22Rv1 (cell line): Measurements from ENCODE around the gene LHX2.

ENCODE experiments used
- CTCF ChIP-seq: fragments of 450-650 bp; IDR thresholded peaks from 2 replicates; pipeline ENCODE4 v1.5.1; 2017; ENCODE audit warnings: mild to moderate bottlenecking
- ZFX ChIP-seq: fragments of 450-650 bp; IDR thresholded peaks from 2 replicates; pipeline ENCODE4 v1.6.1; 2017; ENCODE audit warnings: antibody characterized with exemption, borderline replicate concordance

GRCh38 chr9:124074746-124075145, 63.2 kb downstream of the LHX2 start:
- TF ChIP-seq CTCF (no peak), ZFX (no peak)
